Measurements from ENCODE around the gene SPTLC2.

The SPTLC2 gene

GRCh38 chr14:77559381-77559780 lies 57.1 kb downstream of the SPTLC2 start:
- H3K4me2 ChIP-seq (ENCODE audit: low read depth, low read length, poor library complexity, severe bottlenecking) = no peak overlapping the region
- no peaks in the 10 kb centered on the region for H4K20me1 ChIP-seq (ENCODE audit: insufficient read depth, low read length, poor library complexity, severe bottlenecking)
- no peak overlapping the region for H3K9ac ChIP-seq (ENCODE audit: low read depth, low read length, poor library complexity, severe bottlenecking)
- peaks cover 70% of the 10 kb centered on the region for H3K36me3 ChIP-seq (ENCODE audit: insufficient read depth, low read length)
- H3K9me2 ChIP-seq (replicated peaks; ENCODE audit: low read depth, low read length) = no peaks in the 10 kb centered on the region
- no peaks in the 10 kb centered on the region for H3K79me2 ChIP-seq (ENCODE audit: insufficient read depth, low read length)
- no peaks in the 10 kb centered on the region for H3K27me3 ChIP-seq (ENCODE audit: insufficient read depth, low read length, poor library complexity, severe bottlenecking)
- no peak overlapping the region for H2AFZ ChIP-seq (ENCODE audit: low read length)
- H3K4me3 ChIP-seq (ENCODE audit: low read length, poor library complexity, severe bottlenecking) = no peak overlapping the region
- no peaks in the 10 kb centered on the region for H3K4me1 ChIP-seq (ENCODE audit: insufficient read depth, low read length, poor library complexity, severe bottlenecking)
- H3K9me3 ChIP-seq (ENCODE audit: insufficient read depth, low read depth, low read length) = no peaks in the 10 kb centered on the region
- TF ChIP-seq CTCF (conservative IDR thresholded peaks at IDR 0.05; ENCODE audit: low read length) (no peak), EZH2phosphoT487 (IDR thresholded peaks at IDR 0.05; ENCODE audit: borderline replicate concordance) (no peak)
- no peaks in the 10 kb centered on the region for H3F3A ChIP-seq (ENCODE audit: low read depth)

GRCh38 chr14:77557391-77557790 lies 59.0 kb downstream of the SPTLC2 start:
- Histone ChIP-seq H3K36me3 (ENCODE audit: insufficient read depth, low read length) (peaks cover 69% of the 10 kb centered on the region), H3K4me1 (ENCODE audit: insufficient read depth, low read length, poor library complexity, severe bottlenecking) (no peaks in the 10 kb centered on the region), H3F3A (ENCODE audit: low read depth) (no peaks in the 10 kb centered on the region), H3K27me3 (ENCODE audit: insufficient read depth, low read length, poor library complexity, severe bottlenecking) (no peaks in the 10 kb centered on the region), H3K9me2 (replicated peaks; ENCODE audit: low read depth, low read length) (no peaks in the 10 kb centered on the region), H3K4me2 (ENCODE audit: low read depth, low read length, poor library complexity, severe bottlenecking) (no peak overlapping the region), H3K9ac (ENCODE audit: low read depth, low read length, poor library complexity, severe bottlenecking) (no peak overlapping the region), H3K9me3 (ENCODE audit: insufficient read depth, low read depth, low read length) (no peaks in the 10 kb centered on the region), H3K4me3 (ENCODE audit: low read length, poor library complexity, severe bottlenecking) (no peak overlapping the region), H4K20me1 (ENCODE audit: insufficient read depth, low read length, poor library complexity, severe bottlenecking) (no peaks in the 10 kb centered on the region), H3K79me2 (ENCODE audit: insufficient read depth, low read length) (no peaks in the 10 kb centered on the region), H2AFZ (ENCODE audit: low read length) (no peak overlapping the region)
- TF ChIP-seq CTCF (conservative IDR thresholded peaks at IDR 0.05; ENCODE audit: low read length) (no peak), EZH2phosphoT487 (IDR thresholded peaks at IDR 0.05; ENCODE audit: borderline replicate concordance) (no peak)

GRCh38 chr14:77556946-77557345 lies 59.5 kb downstream of the SPTLC2 start:
- no peaks in the 10 kb centered on the region for H3K4me1 ChIP-seq (ENCODE audit: insufficient read depth, low read length, poor library complexity, severe bottlenecking)
- TF ChIP-seq EZH2phosphoT487 (IDR thresholded peaks at IDR 0.05; ENCODE audit: borderline replicate concordance) (no peak), CTCF (conservative IDR thresholded peaks at IDR 0.05; ENCODE audit: low read length) (no peak)

More at GRCh38 chr14:77556946-77557345, 59.5 kb downstream of the SPTLC2 start:
- Histone ChIP-seq H3K4me2 (ENCODE audit: low read depth, low read length, poor library complexity, severe bottlenecking) (no peak overlapping the region), H3K9me3 (ENCODE audit: insufficient read depth, low read depth, low read length) (no peaks in the 10 kb centered on the region), H3K79me2 (ENCODE audit: insufficient read depth, low read length) (no peaks in the 10 kb centered on the region), H3K4me3 (ENCODE audit: low read length, poor library complexity, severe bottlenecking) (no peak overlapping the region), H2AFZ (ENCODE audit: low read length) (no peak overlapping the region), H3K9ac (ENCODE audit: low read depth, low read length, poor library complexity, severe bottlenecking) (no peak overlapping the region), H4K20me1 (ENCODE audit: insufficient read depth, low read length, poor library complexity, severe bottlenecking) (no peaks in the 10 kb centered on the region), H3K9me2 (replicated peaks; ENCODE audit: low read depth, low read length) (no peaks in the 10 kb centered on the region), H3F3A (ENCODE audit: low read depth) (no peaks in the 10 kb centered on the region), H3K27me3 (ENCODE audit: insufficient read depth, low read length, poor library complexity, severe bottlenecking) (no peaks in the 10 kb centered on the region), H3K36me3 (ENCODE audit: insufficient read depth, low read length) (peaks cover 69% of the 10 kb centered on the region)
